Measurements from ENCODE around the gene WFDC10A. TPM values are rescaled to one million over a fixed set of nuclear protein-coding genes. Genes with fewer than 3 reads are reported as not detected.
"Not testable (repeated sequence)": the region's sequence is repeated elsewhere in the genome, so short reads cannot be mapped to it uniquely, and the experiment has no call there.

WFDC10A gene
- total and polyA plus RNA-seq, 9 donors, result not detected

GRCh38 chr20:45639687-45640086, 10.1 kb downstream of the WFDC10A start:
- Histone ChIP-seq H3K36me3 (no peaks in the 10 kb centered on the region), H3K27ac (no peak overlapping the region), H3K4me1 (ENCODE audit: insufficient read depth) (no peaks in the 10 kb centered on the region), H3K9me3 (no peaks in the 10 kb centered on the region), H3K27me3 (no peaks in the 10 kb centered on the region), H3K4me3 (no peak overlapping the region)
- intact Hi-C loops (cut with DNase I), result no loop called here
- DNase-seq, result no peak
- 80 to 88% (median 81%) methylated on average over 5 of the region's 5 CpGs for WGBS, 3 donors
- TF ChIP-seq POLR2A (IDR thresholded peaks at IDR 0.05), result no peak

- H3K4me3 ChIP-seq; intact Hi-C loops (cut with DNase I); H3K27ac ChIP-seq; H3K36me3 ChIP-seq; DNase-seq; H3K4me1 ChIP-seq (ENCODE audit: insufficient read depth); H3K9me3 ChIP-seq; H3K27me3 ChIP-seq: not testable (repeated sequence)
- 93 to 96% (median 95%) methylated on average over 24 of the region's 24 CpGs for WGBS, 3 donors
Observed at GRCh38 chr20:45641076-45641475, 11.5 kb downstream of the WFDC10A start.

- H3K4me1 ChIP-seq (ENCODE audit: insufficient read depth); DNase-seq; H3K27ac ChIP-seq; intact Hi-C loops (cut with DNase I); H3K4me3 ChIP-seq; H3K36me3 ChIP-seq; H3K9me3 ChIP-seq; H3K27me3 ChIP-seq: not testable (repeated sequence)
- WGBS, 3 donors, result 86 to 95% (median 95%) methylated on average over 19 to 28 of the region's 28 CpGs
Observed at GRCh38 chr20:45645869-45646268, 16.3 kb downstream of the WFDC10A start.

- H3K4me1 ChIP-seq (ENCODE audit: insufficient read depth), result no peaks in the 10 kb centered on the region
- no peaks in the 10 kb centered on the region for H3K36me3 ChIP-seq
- H3K27ac ChIP-seq, result no peak overlapping the region
- TF ChIP-seq, protein P1, sequence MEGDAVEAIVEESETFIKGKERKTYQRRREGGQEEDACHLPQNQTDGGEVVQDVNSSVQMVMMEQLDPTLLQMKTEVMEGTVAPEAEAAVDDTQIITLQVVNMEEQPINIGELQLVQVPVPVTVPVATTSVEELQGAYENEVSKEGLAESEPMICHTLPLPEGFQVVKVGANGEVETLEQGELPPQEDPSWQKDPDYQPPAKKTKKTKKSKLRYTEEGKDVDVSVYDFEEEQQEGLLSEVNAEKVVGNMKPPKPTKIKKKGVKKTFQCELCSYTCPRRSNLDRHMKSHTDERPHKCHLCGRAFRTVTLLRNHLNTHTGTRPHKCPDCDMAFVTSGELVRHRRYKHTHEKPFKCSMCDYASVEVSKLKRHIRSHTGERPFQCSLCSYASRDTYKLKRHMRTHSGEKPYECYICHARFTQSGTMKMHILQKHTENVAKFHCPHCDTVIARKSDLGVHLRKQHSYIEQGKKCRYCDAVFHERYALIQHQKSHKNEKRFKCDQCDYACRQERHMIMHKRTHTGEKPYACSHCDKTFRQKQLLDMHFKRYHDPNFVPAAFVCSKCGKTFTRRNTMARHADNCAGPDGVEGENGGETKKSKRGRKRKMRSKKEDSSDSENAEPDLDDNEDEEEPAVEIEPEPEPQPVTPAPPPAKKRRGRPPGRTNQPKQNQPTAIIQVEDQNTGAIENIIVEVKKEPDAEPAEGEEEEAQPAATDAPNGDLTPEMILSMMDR (IDR thresholded peaks at IDR 0.05), result no peak
- TF ChIP-seq EP300 (IDR thresholded peaks at IDR 0.05) (no peak), POLR2A (IDR thresholded peaks at IDR 0.05) (no peak)
- intact Hi-C loops (cut with DNase I), result no loop called here
- no peak overlapping the region for H3K4me3 ChIP-seq
- no peaks in the 10 kb centered on the region for H3K9me3 ChIP-seq
- DNase-seq, result no peak
- H3K27me3 ChIP-seq, result no peaks in the 10 kb centered on the region
- WGBS, 3 donors, result 82 to 86% (median 84%) methylated on average over 3 of the region's 3 CpGs
Observed at GRCh38 chr20:45646875-45647274, 17.3 kb downstream of the WFDC10A start.

- no peak for TF ChIP-seq EP300 (IDR thresholded peaks at IDR 0.05)
- TF ChIP-seq POLR2A (IDR thresholded peaks at IDR 0.05), result no peak
- TF ChIP-seq, protein P1 (IDR thresholded peaks at IDR 0.05), result no peak
- intact Hi-C loops (cut with DNase I), result no loop called here
Observed at GRCh38 chr20:45647441-45648050, 18.0 kb downstream of the WFDC10A start.

DNA sequence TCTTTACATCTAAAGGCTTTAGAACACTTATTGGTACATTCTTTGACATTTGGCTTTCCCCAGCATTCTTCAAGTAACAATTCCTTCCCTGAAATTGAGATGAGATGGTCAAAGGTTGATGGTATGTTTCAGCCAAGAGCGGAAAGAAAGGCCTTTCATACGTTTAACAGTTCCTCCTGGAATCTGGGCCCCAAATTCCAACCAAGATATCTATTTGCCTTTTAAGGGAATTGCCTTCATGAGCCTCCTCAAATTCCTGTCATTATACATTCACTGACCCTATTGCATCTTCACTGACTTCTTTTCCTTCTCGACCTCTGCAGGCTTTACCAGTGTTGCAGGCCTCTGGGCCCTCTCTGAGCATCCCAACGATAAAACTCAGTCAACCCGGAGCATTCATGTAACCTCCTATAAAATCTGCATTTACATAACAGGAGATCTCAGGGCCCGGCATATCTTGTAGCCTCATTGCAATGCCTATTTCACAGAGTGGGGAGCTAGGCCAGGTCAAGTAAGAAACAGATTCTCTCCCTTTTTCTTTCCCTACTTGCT, 19.8 kb downstream of the WFDC10A start:
- DNase-seq, result no peak
- intact Hi-C loops (cut with DNase I), result no loop called here
- WGBS, 3 donors, result 68 to 78% (median 72%) methylated on average over 6 of the region's 6 CpGs
- Histone ChIP-seq H3K9me3 (no peaks in the 10 kb centered on the region), H3K27me3 (no peaks in the 10 kb centered on the region), H3K36me3 (no peaks in the 10 kb centered on the region), H3K4me1 (ENCODE audit: insufficient read depth) (no peaks in the 10 kb centered on the region), H3K27ac (no peak overlapping the region), H3K4me3 (no peak overlapping the region)
- TF ChIP-seq POLR2A (IDR thresholded peaks at IDR 0.05) (no peak), EP300 (IDR thresholded peaks at IDR 0.05) (no peak)
- TF ChIP-seq, protein P1 (IDR thresholded peaks at IDR 0.05), result no peak

More at GRCh38 chr20:45647441-45648050, 18.0 kb downstream of the WFDC10A start:
- no peaks in the 10 kb centered on the region for H3K4me1 ChIP-seq (ENCODE audit: insufficient read depth)
- H3K4me3 ChIP-seq, result no peak overlapping the region
- no peak overlapping the region for H3K27ac ChIP-seq
- no peak for DNase-seq
- no peaks in the 10 kb centered on the region for H3K27me3 ChIP-seq
- WGBS, 3 donors, result 50 to 63% (median 56%) methylated on average over 1 of the region's 1 CpG
- no peaks in the 10 kb centered on the region for H3K9me3 ChIP-seq
- H3K36me3 ChIP-seq, result no peaks in the 10 kb centered on the region

DNA sequence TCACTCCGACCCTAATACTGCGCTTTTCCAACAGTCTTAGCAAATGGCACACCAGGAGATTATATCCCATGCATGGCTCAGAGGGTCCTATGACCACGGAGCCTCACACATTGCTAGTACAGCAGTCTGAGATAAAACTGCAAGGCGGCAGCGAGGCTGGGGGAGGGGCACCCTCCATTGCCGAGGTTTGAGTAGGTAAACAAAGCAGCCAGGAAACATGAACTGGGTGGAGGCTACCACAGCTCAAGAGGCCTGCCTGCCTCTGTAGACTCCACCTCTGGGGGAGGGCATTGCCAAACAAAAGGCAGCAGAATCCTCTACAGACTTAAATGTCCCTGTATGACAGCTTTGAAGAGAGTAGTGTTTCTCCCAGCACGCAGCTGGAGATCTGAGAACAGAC, 22.2 kb downstream of the WFDC10A start:
- H3K4me1 ChIP-seq (ENCODE audit: insufficient read depth); DNase-seq; H3K27ac ChIP-seq; intact Hi-C loops (cut with DNase I); H3K36me3 ChIP-seq; H3K4me3 ChIP-seq; H3K9me3 ChIP-seq; H3K27me3 ChIP-seq: not testable (repeated sequence)
- WGBS, 3 donors, result 84 to 85% (median 85%) methylated on average over 7 of the region's 7 CpGs

DNA sequence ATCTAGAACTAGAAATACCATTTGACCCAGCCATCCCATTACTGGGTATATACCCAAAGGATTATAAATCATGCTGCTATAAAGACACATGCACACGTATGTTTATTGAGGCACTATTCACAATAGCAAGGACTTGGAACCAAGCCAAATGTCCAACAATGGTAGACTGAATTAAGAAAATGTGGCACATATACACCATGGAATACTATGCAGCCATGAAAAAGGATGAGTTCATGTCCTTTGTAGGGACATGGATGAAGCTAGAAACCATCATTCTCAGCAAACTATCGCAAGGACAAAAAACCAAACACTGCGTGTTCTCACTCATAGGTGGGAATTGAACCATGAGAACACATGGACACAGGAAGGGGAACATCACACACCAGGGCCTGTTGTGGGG, 27.5 kb downstream of the WFDC10A start:
- H3K9me3 ChIP-seq; H3K4me1 ChIP-seq (ENCODE audit: insufficient read depth); H3K27ac ChIP-seq; H3K36me3 ChIP-seq; H3K27me3 ChIP-seq; H3K4me3 ChIP-seq; DNase-seq; intact Hi-C loops (cut with DNase I): not testable (repeated sequence)
- 70 to 86% (median 78%) methylated on average over 3 of the region's 3 CpGs for WGBS, 3 donors
